ENCODE measurements around the gene CHST14. TPM values are rescaled to one million over a fixed set of nuclear protein-coding genes. Genes with fewer than 3 reads are reported as not detected.

CHST14 gene
- total and polyA plus RNA-seq, 3 donors from 2014 or later: 5.4 to 16.7 (median 13.0) TPM

- Histone ChIP-seq H3K27ac (no peak overlapping the region), H3K4me3 (no peak overlapping the region), H3K4me1 (peaks cover 10% of the 10 kb centered on the region), H3K9me3 (no peaks in the 10 kb centered on the region), H3K27me3 (no peaks in the 10 kb centered on the region), H3K36me3 (ENCODE audit: low read depth, missing control alignments) (no peaks in the 10 kb centered on the region)
- 68 to 72% methylated on average over 6 to 7 of the region's 7 CpGs for whole genome bisulfite sequencing, 2 donors
- DNase-seq: no peak
- no peak for TF ChIP-seq CTCF (IDR thresholded peaks at IDR 0.05)
- TF ChIP-seq POLR2A (IDR thresholded peaks at IDR 0.05): no peak
- intact Hi-C loops (cut with DNase I; ENCODE audit: low total_unique reads): no loop called here
Measured at GRCh38 chr15:40466426-40467260, 4.1 kb upstream of the CHST14 start.

- Histone ChIP-seq H3K4me1 (peaks cover 16% of the 10 kb centered on the region), H3K9me3 (no peaks in the 10 kb centered on the region), H3K4me3 (no peak overlapping the region), H3K27ac (no peak overlapping the region), H3K36me3 (ENCODE audit: low read depth, missing control alignments) (no peaks in the 10 kb centered on the region), H3K27me3 (no peaks in the 10 kb centered on the region)
- no peak for DNase-seq
- intact Hi-C loops (cut with DNase I; ENCODE audit: low total_unique reads): no loop called here
- TF ChIP-seq CTCF (IDR thresholded peaks at IDR 0.05): no peak
- TF ChIP-seq POLR2A (IDR thresholded peaks at IDR 0.05): no peak
Measured at GRCh38 chr15:40467261-40467615, 3.5 kb upstream of the CHST14 start.

GRCh38 chr15:40468898-40469331, 1.9 kb upstream of the CHST14 start:
- TF ChIP-seq POLR2A (IDR thresholded peaks at IDR 0.05) (no peak), CTCF (IDR thresholded peaks at IDR 0.05) (no peak)
- Histone ChIP-seq H3K4me3 (no peak overlapping the region), H3K27ac (no peak overlapping the region), H3K36me3 (ENCODE audit: low read depth, missing control alignments) (no peaks in the 10 kb centered on the region), H3K4me1 (peaks cover 18% of the 10 kb centered on the region), H3K27me3 (no peaks in the 10 kb centered on the region), H3K9me3 (no peaks in the 10 kb centered on the region)
- 88% methylated on average over 4 of the region's 4 CpGs for WGBS, 2 donors
- no peak for DNase-seq
- intact Hi-C loops (cut with DNase I; ENCODE audit: low total_unique reads): no loop called here

GRCh38 chr15:40469776-40470390, 901 bp upstream of the CHST14 start:
- Histone ChIP-seq H3K27me3 (no peaks in the 10 kb centered on the region), H3K27ac (peak overlapping the region in 1 of 2 donors; percentile 80), H3K36me3 (ENCODE audit: low read depth, missing control alignments) (no peaks in the 10 kb centered on the region), H3K4me3 (peak overlapping the region; percentile 85 to 88), H3K9me3 (no peaks in the 10 kb centered on the region), H3K4me1 (peaks cover 18% of the 10 kb centered on the region)
- DNase-seq: no peak
- intact Hi-C loops (cut with DNase I; ENCODE audit: low total_unique reads): no loop called here
- WGBS, 2 donors: 64 to 74% methylated on average over 6 to 7 of the region's 7 CpGs
- TF ChIP-seq CTCF (IDR thresholded peaks at IDR 0.05) (no peak), POLR2A (IDR thresholded peaks at IDR 0.05) (no peak)
